Subcutaneous adipose tissue (tissue), 4 donors: ENCODE results near the gene TCEA2. TPM values are rescaled to one million over a fixed set of nuclear protein-coding genes. Genes with fewer than 3 reads are reported as not detected.

Experiments
- total RNA-seq, 4 donors: library from RNA; depleted of rRNA; stranded (reverse); fragments of >200 nt; gene quantifications; one replicate each; pipeline ENCODE4 v1.1.0, GENCODE V29; 2016
- TF ChIP-seq, protein P1 (sequence below): fragments of 450-650 bp; IDR thresholded peaks from one replicate; pipeline ENCODE4 v1.5.1; 2016; ENCODE audit warnings: low read depth, mild to moderate bottlenecking, control low read depth, antibody characterized with exemption, moderate library complexity

Gene TCEA2
- total RNA-seq, 4 donors from 2014 or later = 30.8 to 36.9 (median 33.2) TPM

DNA sequence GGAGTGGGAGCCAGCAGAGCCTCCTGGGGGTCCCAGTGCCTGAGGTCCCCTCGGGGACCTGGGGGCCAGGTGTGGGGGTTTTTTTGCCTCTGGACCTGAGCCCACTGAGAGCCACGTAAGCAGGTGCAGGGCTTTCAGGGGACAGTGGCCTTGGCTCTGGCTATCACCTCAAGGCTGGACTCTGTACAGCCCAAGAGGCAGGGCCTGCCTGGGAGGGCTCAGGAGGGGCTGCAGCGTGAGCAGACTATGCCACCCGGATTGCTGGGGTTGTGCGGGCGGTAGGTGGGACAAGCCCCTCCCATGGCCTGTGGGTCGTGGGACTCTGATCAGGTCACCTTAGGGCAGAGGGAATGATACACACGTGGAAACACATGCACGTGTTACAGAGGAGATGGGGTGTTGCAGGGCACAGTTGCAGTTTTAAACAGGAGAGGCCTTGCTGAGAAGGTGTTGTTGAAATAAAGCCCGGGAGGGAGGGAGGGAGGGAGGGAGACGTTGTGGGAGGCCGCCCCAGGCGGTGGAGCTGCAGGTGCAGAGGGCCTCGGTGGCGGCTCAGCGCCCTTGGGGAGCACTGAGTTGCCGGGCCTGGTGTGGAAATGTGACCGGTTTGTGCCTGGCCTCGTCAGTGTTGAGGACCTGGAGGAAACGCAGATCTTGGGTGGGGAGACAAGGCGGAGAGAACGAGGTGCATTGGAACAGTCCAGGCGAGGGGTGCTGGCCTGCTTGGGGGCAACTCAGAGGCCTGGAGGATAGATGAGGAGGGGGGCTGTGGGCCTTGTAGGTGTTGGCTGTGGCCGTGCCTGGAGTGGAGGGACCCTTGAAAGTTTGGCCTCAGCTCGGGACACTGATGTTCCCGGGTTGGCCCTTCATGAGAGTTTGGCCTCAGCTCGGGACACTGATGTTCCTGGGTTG, 2.3 kb downstream of the TCEA2 start:
- TF ChIP-seq, protein P1, sequence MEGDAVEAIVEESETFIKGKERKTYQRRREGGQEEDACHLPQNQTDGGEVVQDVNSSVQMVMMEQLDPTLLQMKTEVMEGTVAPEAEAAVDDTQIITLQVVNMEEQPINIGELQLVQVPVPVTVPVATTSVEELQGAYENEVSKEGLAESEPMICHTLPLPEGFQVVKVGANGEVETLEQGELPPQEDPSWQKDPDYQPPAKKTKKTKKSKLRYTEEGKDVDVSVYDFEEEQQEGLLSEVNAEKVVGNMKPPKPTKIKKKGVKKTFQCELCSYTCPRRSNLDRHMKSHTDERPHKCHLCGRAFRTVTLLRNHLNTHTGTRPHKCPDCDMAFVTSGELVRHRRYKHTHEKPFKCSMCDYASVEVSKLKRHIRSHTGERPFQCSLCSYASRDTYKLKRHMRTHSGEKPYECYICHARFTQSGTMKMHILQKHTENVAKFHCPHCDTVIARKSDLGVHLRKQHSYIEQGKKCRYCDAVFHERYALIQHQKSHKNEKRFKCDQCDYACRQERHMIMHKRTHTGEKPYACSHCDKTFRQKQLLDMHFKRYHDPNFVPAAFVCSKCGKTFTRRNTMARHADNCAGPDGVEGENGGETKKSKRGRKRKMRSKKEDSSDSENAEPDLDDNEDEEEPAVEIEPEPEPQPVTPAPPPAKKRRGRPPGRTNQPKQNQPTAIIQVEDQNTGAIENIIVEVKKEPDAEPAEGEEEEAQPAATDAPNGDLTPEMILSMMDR = no peak

DNA sequence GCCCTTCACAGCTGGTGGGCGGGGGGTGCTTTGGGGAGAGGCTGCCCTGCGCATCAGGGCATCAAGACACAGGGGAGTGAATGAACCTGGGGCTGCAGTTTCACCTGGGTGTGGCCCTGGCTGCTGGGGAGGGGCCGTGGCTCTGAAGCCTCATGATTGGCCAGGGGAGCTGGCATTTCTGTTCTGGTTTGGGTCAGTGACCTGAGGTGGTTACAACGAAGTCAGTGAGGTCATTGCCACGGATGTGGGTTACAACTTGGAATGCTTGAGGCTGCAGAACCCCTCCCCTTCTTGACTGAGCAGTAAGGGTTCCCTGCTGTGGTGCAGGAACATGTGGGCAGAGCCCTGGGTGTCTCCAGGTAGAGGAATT, 3.0 kb downstream of the TCEA2 start:
- TF ChIP-seq, protein P1 = no peak

DNA sequence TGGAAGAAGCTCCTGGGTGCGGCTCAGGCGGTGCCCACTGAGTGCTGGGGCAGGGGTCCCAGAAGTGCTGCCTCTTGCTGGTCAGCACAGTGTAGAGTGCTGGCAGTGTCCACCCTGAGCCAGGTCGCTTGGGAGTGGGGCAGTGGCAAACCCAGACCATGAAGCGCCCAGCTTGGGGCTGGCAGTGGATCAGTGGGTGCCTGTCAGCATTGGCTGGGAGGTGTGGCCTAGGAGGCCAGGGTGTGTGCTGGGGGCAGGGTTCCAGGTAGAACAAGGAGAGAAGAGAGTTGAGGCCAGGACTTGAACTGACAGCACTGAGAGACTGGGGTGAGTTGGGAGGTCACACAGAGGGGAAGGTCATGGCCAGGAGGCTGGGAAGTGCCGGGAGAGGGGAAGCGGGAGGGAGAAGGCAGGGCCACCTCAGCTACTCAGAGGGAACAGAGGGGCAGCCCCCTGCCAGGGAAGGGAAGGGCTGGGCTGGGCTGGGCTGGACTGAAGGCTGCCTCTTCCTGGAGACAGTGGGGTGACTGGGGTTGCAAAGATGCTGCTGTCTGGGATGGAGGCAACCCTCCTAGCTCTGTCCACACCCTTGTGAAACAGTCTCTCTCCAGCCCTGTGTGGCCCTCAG, 4.1 kb downstream of the TCEA2 start:
- TF ChIP-seq, protein P1 = no peak

DNA sequence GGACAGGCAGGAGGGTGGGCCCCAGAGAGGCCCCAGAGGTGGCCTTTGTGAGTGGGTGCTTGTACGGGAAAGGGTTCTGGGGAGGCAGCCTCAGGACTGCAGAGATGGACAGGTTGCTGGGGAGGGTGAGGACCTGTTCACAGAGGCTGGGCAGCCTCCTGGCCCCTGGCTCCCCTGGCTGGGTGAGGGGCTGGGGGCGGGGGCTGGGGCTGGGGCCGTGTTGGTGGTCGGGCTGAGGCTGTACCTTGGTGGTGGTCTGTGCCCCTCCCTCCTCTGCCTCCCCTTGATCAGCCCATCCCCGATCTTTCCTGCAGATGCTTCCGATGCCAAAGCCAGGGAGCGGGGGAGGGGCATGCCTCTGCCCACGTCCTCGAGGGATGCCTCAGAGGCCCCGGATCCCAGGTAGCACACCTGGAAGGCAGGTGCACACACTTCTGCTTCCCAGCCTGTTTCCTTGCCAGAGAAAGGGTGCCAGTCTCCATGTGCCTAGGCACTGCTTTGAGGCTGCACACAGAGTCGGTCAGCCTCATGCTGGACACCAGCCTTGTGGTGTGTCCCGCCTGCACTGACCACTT, 4.8 kb downstream of the TCEA2 start:
- TF ChIP-seq, protein P1 = no peak

DNA sequence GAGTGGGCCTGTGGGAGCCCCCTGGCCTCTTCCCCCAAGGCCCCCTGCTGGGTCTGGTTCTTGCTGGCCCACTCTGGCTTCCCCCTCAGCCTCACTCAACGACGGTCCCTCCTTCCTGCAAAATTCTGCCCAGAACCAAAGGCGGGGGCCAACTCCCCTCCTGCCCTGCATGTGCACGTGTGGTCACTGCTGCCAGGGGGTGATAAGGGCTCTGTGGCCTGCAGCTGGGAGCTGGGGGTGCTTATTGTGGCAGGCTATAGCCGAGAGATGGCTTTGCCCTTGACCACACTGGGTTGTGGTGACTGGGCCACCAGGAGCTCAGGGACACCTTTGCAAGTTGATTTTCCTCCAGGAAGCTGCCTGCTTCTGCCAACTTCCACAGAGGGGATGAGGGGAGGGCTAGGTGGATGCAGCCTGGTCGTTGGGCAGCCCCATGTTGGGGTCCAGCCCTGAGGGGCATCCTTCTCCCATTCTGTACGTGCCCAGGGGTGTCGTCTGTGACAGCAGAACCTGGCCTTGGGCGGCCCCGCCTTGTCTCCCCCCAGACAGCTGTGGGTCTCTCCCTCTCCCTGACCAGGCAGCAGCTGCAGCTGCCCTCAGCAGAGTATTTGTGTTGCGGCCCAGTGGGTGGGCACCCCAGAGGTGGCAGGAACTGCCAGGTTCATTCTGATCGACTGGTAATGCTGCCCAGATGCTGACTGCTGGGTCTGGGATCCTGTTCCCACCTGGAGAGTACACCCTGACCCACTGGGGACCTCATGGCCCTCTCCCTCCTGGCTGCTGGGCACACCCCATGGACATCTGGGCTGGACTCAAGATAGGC, 5.6 kb downstream of the TCEA2 start:
- TF ChIP-seq, protein P1 = no peak

DNA sequence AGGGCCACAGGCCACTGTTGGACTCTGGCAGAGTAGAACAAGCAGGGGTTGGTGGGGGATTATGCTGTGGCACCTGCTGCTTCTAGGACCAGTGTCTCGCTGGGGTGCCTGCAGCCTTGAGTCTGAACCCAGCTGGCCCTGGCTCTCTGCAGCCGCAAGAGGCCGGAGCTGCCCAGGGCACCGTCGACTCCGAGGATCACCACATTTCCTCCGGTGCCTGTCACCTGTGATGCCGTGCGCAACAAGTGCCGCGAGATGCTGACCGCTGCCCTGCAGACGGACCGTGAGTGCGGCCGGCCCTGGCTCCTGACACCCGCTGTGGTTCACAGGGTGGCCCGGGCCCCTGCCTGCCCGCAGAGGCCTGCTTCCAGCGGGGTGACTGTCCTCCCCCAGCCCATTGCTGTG, 6.2 kb downstream of the TCEA2 start:
- TF ChIP-seq, protein P1 = no peak
